Central memory CD8-positive, alpha-beta T cell (primary cell): ENCODE measurements around the gene NPTX2.
"Not testable (repeated sequence)": the region's sequence is repeated elsewhere in the genome, so short reads cannot be mapped to it uniquely, and the experiment has no call there.

ENCODE experiments used
- ATAC-seq: fragments of 150-1000 bp; cut with Tn5 transposase; replicated peaks from 2 replicates; pipeline ENCODE4 v1.10.0; 2022; ENCODE audit warnings: mild to moderate bottlenecking, moderate FRiP score, moderate number of reproducible peaks; ENCODE audit not compliant: poor library complexity, severe bottlenecking; ENCODE audit errors: extremely low read depth
- DNase-seq, 2 donors: peaks; one replicate each; pipeline ENCODE4 v3.0.0; 2021; ENCODE audit warnings: low spot score in 2 of 2
- H3K27ac Mint-ChIP-seq: one replicate; pipeline ENCODE4 v1.8.0; 2022; ENCODE audit warnings: low read depth, mild to moderate bottlenecking, moderate library complexity, mixed read lengths
- H3K27me3 Mint-ChIP-seq: one replicate; pipeline ENCODE4 v1.8.0; 2022; ENCODE audit warnings: mixed read lengths
- H3K36me3 Mint-ChIP-seq: one replicate; pipeline ENCODE4 v1.8.0; 2022; ENCODE audit warnings: mild to moderate bottlenecking, moderate library complexity, mixed read lengths; ENCODE audit not compliant: insufficient read depth
- H3K4me1 Mint-ChIP-seq: one replicate; pipeline ENCODE4 v1.8.0; 2022; ENCODE audit warnings: mixed read lengths
- H3K4me3 Mint-ChIP-seq: one replicate; pipeline ENCODE4 v1.8.0; 2022; ENCODE audit warnings: mild to moderate bottlenecking, moderate library complexity, mixed read lengths
- H3K9me3 Mint-ChIP-seq: one replicate; pipeline ENCODE4 v1.8.0; 2022; ENCODE audit warnings: mixed read lengths

The NPTX2 gene

GRCh38 chr7:98617051-98617959 is at the start of gene NPTX2:
TSS of gene NPTX2 (plus strand) at chr7:98617285. CDS start at chr7:98617462, 177 bp downstream.
- Mint-ChIP-seq H3K4me3 (no peak within 1 kb of the TSS), H3K27me3 (peaks cover 59% of the 10 kb centered on the region), H3K36me3 (no peaks in the 10 kb centered on the region), H3K9me3 (no peaks in the 10 kb centered on the region), H3K4me1 (no peaks in the 10 kb centered on the region), H3K27ac (no peak within 1 kb of the TSS)
- no peak for ATAC-seq
- no peak for DNase-seq

GRCh38 chr7:98567991-98568390 is 49.1 kb upstream of the NPTX2 start:
- Mint-ChIP-seq H3K27ac (no peak overlapping the region), H3K4me3 (no peak overlapping the region)
- ATAC-seq, result no peak

GRCh38 chr7:98568891-98569290 is 48.2 kb upstream of the NPTX2 start:
- no peaks in the 10 kb centered on the region for H3K9me3 Mint-ChIP-seq
- no peak overlapping the region for H3K27ac Mint-ChIP-seq
- H3K36me3 Mint-ChIP-seq, result no peaks in the 10 kb centered on the region
- no peak for ATAC-seq
- H3K4me3 Mint-ChIP-seq, result no peak overlapping the region
- H3K4me1 Mint-ChIP-seq, result no peaks in the 10 kb centered on the region
- no peak for DNase-seq
- peaks cover 26% of the 10 kb centered on the region for H3K27me3 Mint-ChIP-seq

More at GRCh38 chr7:98567991-98568390, 49.1 kb upstream of the NPTX2 start:
- Mint-ChIP-seq H3K36me3 (no peaks in the 10 kb centered on the region), H3K9me3 (no peaks in the 10 kb centered on the region), H3K27me3 (peaks cover 35% of the 10 kb centered on the region), H3K4me1 (no peaks in the 10 kb centered on the region)
- DNase-seq, result no peak

DNA sequence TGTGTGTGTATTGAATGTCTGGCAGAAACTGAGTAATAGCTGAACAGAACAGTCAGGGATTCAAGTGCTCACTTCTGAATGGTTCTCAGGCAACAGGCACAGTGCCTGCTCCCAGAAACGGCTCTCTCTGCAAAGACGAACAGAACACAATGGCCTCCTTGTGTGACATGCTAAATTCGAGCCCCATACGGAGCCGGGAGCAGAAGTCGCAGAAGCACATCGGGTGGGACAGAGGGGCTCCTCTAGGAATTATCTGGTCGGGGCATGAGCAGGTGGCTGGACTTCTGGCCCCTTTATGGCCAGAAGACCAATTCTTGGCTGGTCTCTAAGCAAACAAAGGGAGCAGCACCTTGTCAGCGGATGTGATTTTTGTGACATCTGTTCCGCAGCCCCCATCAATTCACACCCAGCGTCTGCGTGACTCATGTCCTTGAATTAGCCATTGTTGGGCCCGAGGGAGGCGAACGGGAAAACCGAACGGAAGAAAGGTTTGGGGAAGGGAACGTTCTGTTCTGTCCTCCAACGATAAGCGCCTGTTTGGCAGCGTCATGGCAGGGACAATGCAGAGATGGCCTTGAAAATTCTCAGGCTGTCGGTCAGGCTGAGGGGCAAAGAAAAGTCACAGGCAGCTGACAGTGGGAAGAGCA is 47.3 kb upstream of the NPTX2 start:
- ATAC-seq (no peak), DNase-seq (no peak)
- H3K27ac Mint-ChIP-seq, result no peak overlapping the region
- peaks cover 20% of the 10 kb centered on the region for H3K27me3 Mint-ChIP-seq
- H3K9me3 Mint-ChIP-seq, result no peaks in the 10 kb centered on the region
- H3K4me3 Mint-ChIP-seq, result no peak overlapping the region
- H3K36me3 Mint-ChIP-seq, result no peaks in the 10 kb centered on the region
- H3K4me1 Mint-ChIP-seq, result no peaks in the 10 kb centered on the region

DNA sequence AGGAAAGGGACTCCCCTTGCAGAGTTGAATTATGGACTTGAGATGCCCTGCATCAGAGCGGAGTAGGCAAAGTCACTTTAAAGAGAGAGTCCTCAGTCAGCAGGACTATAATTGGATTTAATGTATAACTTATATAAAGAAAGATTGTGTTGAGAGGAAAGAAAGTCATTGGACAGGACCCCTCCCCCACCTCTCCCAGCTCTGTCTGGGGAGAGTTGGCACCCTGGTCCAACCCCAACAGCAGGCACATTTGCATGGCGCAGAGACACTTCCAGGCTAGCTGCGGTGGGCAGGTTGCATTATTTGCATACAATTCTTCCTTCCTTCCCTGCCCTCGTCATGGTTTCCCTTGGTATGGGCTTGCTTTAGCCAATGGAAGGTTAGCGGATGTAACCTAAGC is 46.1 kb upstream of the NPTX2 start:
- DNase-seq (no peak), ATAC-seq (no peak)
- no peaks in the 10 kb centered on the region for H3K4me1 Mint-ChIP-seq
- no peaks in the 10 kb centered on the region for H3K36me3 Mint-ChIP-seq
- H3K27ac Mint-ChIP-seq, result no peak overlapping the region
- H3K4me3 Mint-ChIP-seq, result no peak overlapping the region
- peaks cover 7% of the 10 kb centered on the region for H3K9me3 Mint-ChIP-seq
- peaks cover 20% of the 10 kb centered on the region for H3K27me3 Mint-ChIP-seq

DNA sequence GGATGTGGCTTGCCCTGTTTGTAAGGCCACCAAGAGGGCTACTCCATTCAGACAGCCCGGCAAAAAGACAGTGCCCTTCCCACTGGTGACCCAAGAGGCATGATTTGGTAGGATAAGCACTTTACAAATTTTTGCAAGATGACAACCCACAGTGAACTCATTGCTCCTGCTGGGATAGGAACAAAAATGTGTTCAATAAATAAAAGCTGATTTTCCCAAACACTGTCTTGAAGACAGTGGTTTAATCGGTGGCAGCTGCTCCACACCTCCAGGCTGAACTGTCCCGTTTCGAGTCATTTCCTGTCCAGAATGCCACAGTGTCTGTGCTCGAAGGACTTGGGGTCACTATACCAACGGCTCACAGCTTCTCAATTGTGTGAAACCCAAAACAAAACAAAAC is 45.1 kb upstream of the NPTX2 start:
- peaks cover 22% of the 10 kb centered on the region for H3K27me3 Mint-ChIP-seq

GRCh38 chr7:98572716-98573115 is 44.4 kb upstream of the NPTX2 start:
- not testable (repeated sequence) for H3K36me3 Mint-ChIP-seq, ATAC-seq, H3K4me3 Mint-ChIP-seq, H3K4me1 Mint-ChIP-seq, DNase-seq, H3K27ac Mint-ChIP-seq
- Mint-ChIP-seq H3K27me3 (peaks cover 29% of the 10 kb centered on the region), H3K9me3 (peaks cover 15% of the 10 kb centered on the region)

More for the DNA sequence above, 45.1 kb upstream of the NPTX2 start:
- H3K27ac Mint-ChIP-seq, result no peak overlapping the region
- H3K4me1 Mint-ChIP-seq, result no peaks in the 10 kb centered on the region
- H3K4me3 Mint-ChIP-seq, result no peak overlapping the region
- DNase-seq (no peak), ATAC-seq (no peak)
- no peaks in the 10 kb centered on the region for H3K36me3 Mint-ChIP-seq
- peaks cover 15% of the 10 kb centered on the region for H3K9me3 Mint-ChIP-seq

- DNase-seq (no peak), ATAC-seq (no peak)
- no peak overlapping the region for H3K4me3 Mint-ChIP-seq
- H3K4me1 Mint-ChIP-seq, result no peaks in the 10 kb centered on the region
- H3K9me3 Mint-ChIP-seq, result peaks cover 22% of the 10 kb centered on the region
- peaks cover 38% of the 10 kb centered on the region for H3K27me3 Mint-ChIP-seq
- H3K27ac Mint-ChIP-seq, result no peak overlapping the region
- H3K36me3 Mint-ChIP-seq, result no peaks in the 10 kb centered on the region
Measured at GRCh38 chr7:98573816-98574215, 43.3 kb upstream of the NPTX2 start.

- Mint-ChIP-seq H3K9me3 (peaks cover 22% of the 10 kb centered on the region), H3K36me3 (no peaks in the 10 kb centered on the region), H3K4me3 (no peak overlapping the region), H3K27ac (no peak overlapping the region), H3K4me1 (no peaks in the 10 kb centered on the region), H3K27me3 (peaks cover 31% of the 10 kb centered on the region)
- DNase-seq (no peak), ATAC-seq (no peak)
Measured at GRCh38 chr7:98575878-98576277, 41.2 kb upstream of the NPTX2 start.

DNA sequence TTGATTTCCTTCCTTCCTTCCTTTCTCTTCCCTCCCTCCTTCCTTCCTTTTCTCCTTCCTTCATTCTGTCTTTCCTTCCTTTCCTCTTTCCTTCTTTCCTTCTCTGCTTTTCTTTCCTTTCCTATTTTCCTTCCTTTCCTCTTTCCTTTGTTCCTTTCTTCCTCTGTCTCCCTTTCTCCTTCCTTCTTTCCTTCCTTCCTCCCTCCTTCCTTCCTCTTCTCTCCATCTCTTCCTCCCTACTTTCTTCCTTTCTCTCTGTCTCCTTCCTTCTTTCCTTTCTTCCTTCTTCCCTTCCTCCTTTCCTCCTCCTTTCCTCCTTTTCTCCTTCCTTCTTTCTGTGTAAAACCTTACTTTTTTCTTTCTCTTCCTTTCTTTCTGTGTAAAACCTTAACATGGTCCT is 32.3 kb upstream of the NPTX2 start:
- Mint-ChIP-seq H3K27me3 (peaks cover 55% of the 10 kb centered on the region), H3K36me3 (no peaks in the 10 kb centered on the region), H3K9me3 (peaks cover 6% of the 10 kb centered on the region), H3K4me1 (no peaks in the 10 kb centered on the region), H3K4me3 (no peak overlapping the region), H3K27ac (no peak overlapping the region)
- ATAC-seq, result no peak
- DNase-seq, result no peak

- Mint-ChIP-seq H3K27me3 (peaks cover 45% of the 10 kb centered on the region), H3K9me3 (no peaks in the 10 kb centered on the region), H3K27ac (no peak overlapping the region), H3K4me3 (no peak overlapping the region), H3K4me1 (no peaks in the 10 kb centered on the region), H3K36me3 (no peaks in the 10 kb centered on the region)
- no peak for DNase-seq
- no peak for ATAC-seq
Measured at GRCh38 chr7:98591926-98592325, 25.2 kb upstream of the NPTX2 start.

DNA sequence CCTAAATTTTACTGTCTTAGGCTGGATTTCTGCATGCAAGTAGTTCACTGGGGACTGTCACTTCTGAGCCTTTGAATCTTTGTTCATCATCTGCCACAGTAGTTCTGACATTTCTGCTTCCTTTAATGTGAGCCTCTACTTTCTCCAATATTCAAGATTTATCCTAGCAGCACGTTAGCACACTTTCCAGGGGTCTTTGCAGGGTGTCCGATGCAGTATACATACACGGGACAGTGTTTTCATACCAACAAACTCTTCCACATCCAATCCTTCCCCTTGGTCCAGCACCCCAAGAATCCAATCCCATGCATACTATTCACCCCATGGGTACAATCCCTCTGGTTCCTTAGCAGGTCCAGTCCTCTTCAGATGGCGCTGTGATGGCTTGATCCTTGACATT is 22.7 kb upstream of the NPTX2 start:
- Mint-ChIP-seq H3K4me3 (no peak overlapping the region), H3K27ac (no peak overlapping the region), H3K36me3 (no peaks in the 10 kb centered on the region), H3K27me3 (peaks cover 45% of the 10 kb centered on the region), H3K4me1 (no peaks in the 10 kb centered on the region), H3K9me3 (no peaks in the 10 kb centered on the region)
- DNase-seq (no peak), ATAC-seq (no peak)

DNA sequence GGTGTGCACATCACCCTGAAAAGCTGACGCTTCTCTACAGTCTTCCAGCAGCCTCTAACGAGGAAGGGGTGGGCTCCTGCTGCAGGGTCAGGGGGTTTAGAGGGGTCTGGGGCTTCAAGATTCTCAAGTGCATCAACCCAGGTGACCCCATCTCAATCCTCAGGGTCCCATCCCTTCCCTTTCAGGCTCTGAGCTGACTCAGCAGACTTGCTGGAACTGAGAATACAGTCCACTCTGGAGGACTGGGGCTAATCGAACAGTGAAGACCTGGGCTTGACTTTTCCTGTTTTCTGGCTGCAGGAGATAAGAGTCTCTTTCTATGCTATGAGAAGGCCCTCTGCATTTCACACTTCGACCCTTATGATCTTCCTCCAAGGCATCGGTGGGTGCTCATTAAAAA is 22.3 kb upstream of the NPTX2 start:
- H3K4me3 Mint-ChIP-seq, result no peak overlapping the region
- H3K36me3 Mint-ChIP-seq, result no peaks in the 10 kb centered on the region
- peaks cover 50% of the 10 kb centered on the region for H3K27me3 Mint-ChIP-seq
- no peaks in the 10 kb centered on the region for H3K4me1 Mint-ChIP-seq
- H3K9me3 Mint-ChIP-seq, result no peaks in the 10 kb centered on the region
- ATAC-seq, result no peak
- DNase-seq, result no peak
- H3K27ac Mint-ChIP-seq, result no peak overlapping the region
